ENCODE measurements around the gene ZIC4.

Gene ZIC4

GRCh38 chr3:147377412-147378367 is 28.7 kb downstream of the ZIC4 start:
- DNase-seq (ENCODE audit: low read depth in 1 of 2, low spot score in 1 of 2): no peak
- TF ChIP-seq JUND (IDR thresholded peaks at IDR 0.05; ENCODE audit: low read depth): no peak
- in situ Hi-C loops (cut with HindIII; ENCODE audit: low pct_unique_long_range_greater_than_20kb, low sequenced_read_pairs): no loop called here

- no peak for TF ChIP-seq JUND (IDR thresholded peaks at IDR 0.05; ENCODE audit: low read depth)
- in situ Hi-C loops (cut with HindIII; ENCODE audit: low pct_unique_long_range_greater_than_20kb, low sequenced_read_pairs): no loop called here
Observed at GRCh38 chr3:147373301-147373700, 33.0 kb downstream of the ZIC4 start.

GRCh38 chr3:147372525-147373027 is 33.8 kb downstream of the ZIC4 start:
- no peak for TF ChIP-seq JUND (IDR thresholded peaks at IDR 0.05; ENCODE audit: low read depth)
- in situ Hi-C loops (cut with HindIII; ENCODE audit: low pct_unique_long_range_greater_than_20kb, low sequenced_read_pairs): no loop called here
- DNase-seq (ENCODE audit: low read depth in 1 of 2, low spot score in 1 of 2): no peak

More at GRCh38 chr3:147373301-147373700, 33.0 kb downstream of the ZIC4 start:
- no peak for DNase-seq (ENCODE audit: low read depth in 1 of 2, low spot score in 1 of 2)

GRCh38 chr3:147371771-147372340 is 34.5 kb downstream of the ZIC4 start:
- in situ Hi-C loops (cut with HindIII; ENCODE audit: low pct_unique_long_range_greater_than_20kb, low sequenced_read_pairs): no loop called here
- DNase-seq (ENCODE audit: low read depth in 1 of 2, low spot score in 1 of 2): no peak
- TF ChIP-seq JUND (IDR thresholded peaks at IDR 0.05; ENCODE audit: low read depth): no peak

GRCh38 chr3:147371140-147371539 is 35.2 kb downstream of the ZIC4 start:
- DNase-seq (ENCODE audit: low read depth in 1 of 2, low spot score in 1 of 2): no peak

GRCh38 chr3:147370349-147370748 is 36.0 kb downstream of the ZIC4 start:
- DNase-seq (ENCODE audit: low read depth in 1 of 2, low spot score in 1 of 2): no peak
- in situ Hi-C loops (cut with HindIII; ENCODE audit: low pct_unique_long_range_greater_than_20kb, low sequenced_read_pairs): no loop called here
- TF ChIP-seq JUND (IDR thresholded peaks at IDR 0.05; ENCODE audit: low read depth): no peak

More at GRCh38 chr3:147371140-147371539, 35.2 kb downstream of the ZIC4 start:
- in situ Hi-C loops (cut with HindIII; ENCODE audit: low pct_unique_long_range_greater_than_20kb, low sequenced_read_pairs): no loop called here
- TF ChIP-seq JUND (IDR thresholded peaks at IDR 0.05; ENCODE audit: low read depth): no peak

- in situ Hi-C loops (cut with HindIII; ENCODE audit: low pct_unique_long_range_greater_than_20kb, low sequenced_read_pairs): no loop called here
- DNase-seq (ENCODE audit: low read depth in 1 of 2, low spot score in 1 of 2): no peak
- no peak for TF ChIP-seq JUND (IDR thresholded peaks at IDR 0.05; ENCODE audit: low read depth)
Observed at GRCh38 chr3:147369661-147370123, 36.7 kb downstream of the ZIC4 start.

- DNase-seq (ENCODE audit: low read depth in 1 of 2, low spot score in 1 of 2): no peak
- TF ChIP-seq JUND (IDR thresholded peaks at IDR 0.05; ENCODE audit: low read depth): no peak
- in situ Hi-C loops (cut with HindIII; ENCODE audit: low pct_unique_long_range_greater_than_20kb, low sequenced_read_pairs): no loop called here
Observed at GRCh38 chr3:147369231-147369630, 37.1 kb downstream of the ZIC4 start.

GRCh38 chr3:147368561-147369221 is 37.7 kb downstream of the ZIC4 start:
- in situ Hi-C loops (cut with HindIII; ENCODE audit: low pct_unique_long_range_greater_than_20kb, low sequenced_read_pairs): no loop called here
- no peak for TF ChIP-seq JUND (IDR thresholded peaks at IDR 0.05; ENCODE audit: low read depth)
- no peak for DNase-seq (ENCODE audit: low read depth in 1 of 2, low spot score in 1 of 2)

- DNase-seq (ENCODE audit: low read depth in 1 of 2, low spot score in 1 of 2): no peak
- no peak for TF ChIP-seq JUND (IDR thresholded peaks at IDR 0.05; ENCODE audit: low read depth)
- in situ Hi-C loops (cut with HindIII; ENCODE audit: low pct_unique_long_range_greater_than_20kb, low sequenced_read_pairs): no loop called here
Observed at GRCh38 chr3:147368151-147368550, 38.2 kb downstream of the ZIC4 start.

GRCh38 chr3:147367676-147368075 is 38.7 kb downstream of the ZIC4 start:
- TF ChIP-seq JUND (IDR thresholded peaks at IDR 0.05; ENCODE audit: low read depth): no peak
- no peak for DNase-seq (ENCODE audit: low read depth in 1 of 2, low spot score in 1 of 2)
- in situ Hi-C loops (cut with HindIII; ENCODE audit: low pct_unique_long_range_greater_than_20kb, low sequenced_read_pairs): no loop called here

Data from T47D (cell line).